ENCODE measurements around the gene PLEKHG4.

- TF ChIP-seq CTCF (conservative IDR thresholded peaks at IDR 0.05 in 1 of 2, IDR thresholded peaks at IDR 0.05 in 1 of 2; ENCODE audit: low read depth in 1 of 2, low read length in 2 of 2) (no peak), EZH2 (IDR thresholded peaks at IDR 0.05; ENCODE audit: low read length, missing control alignments) (no peak)
Observed at GRCh38 chr16:67249178-67250044, 29.9 kb upstream of the PLEKHG4 start.
